Activated B cell treated with CpG ODN at 0.5 μM for 24 hours (primary cell): ENCODE results near the gene RSPO3. TPM values are rescaled to one million over a fixed set of nuclear protein-coding genes. Genes with fewer than 3 reads are reported as not detected.

Experiments used
- ATAC-seq: fragments of 200-7000 bp; cut with Tn5 transposase; one replicate; pipeline ENCODE4 v1.10.0; 2021; ENCODE audit warnings: low read depth, mild to moderate bottlenecking, moderate library complexity
- CTCF ChIA-PET: fragments of 350-600 bp; sonication (Branson Sonifier 250); formaldehyde crosslinking; loops from one replicate; lab custom pipeline; 2021; ENCODE audit warnings: antibody characterized with exemption; lab: Charles Lee
- POLR2A ChIA-PET: fragments of 350-600 bp; sonication (Branson Sonifier 250); formaldehyde crosslinking; loops from one replicate; lab custom pipeline; 2021; ENCODE audit warnings: antibody characterized with exemption; lab: Charles Lee
- DNase-seq: peaks from one replicate; pipeline ENCODE4 v3.0.0; 2022
- H3K27ac Mint-ChIP-seq: one replicate; pipeline ENCODE4 v1.8.0; 2020; ENCODE audit warnings: mixed read lengths
- H3K27me3 Mint-ChIP-seq: one replicate; pipeline ENCODE4 v1.8.0; 2021; ENCODE audit warnings: mixed read lengths
- H3K36me3 Mint-ChIP-seq: one replicate; pipeline ENCODE4 v1.8.0; 2021; ENCODE audit warnings: low read depth, mixed read lengths
- H3K4me1 Mint-ChIP-seq: one replicate; pipeline ENCODE4 v1.8.0; 2021; ENCODE audit warnings: mixed read lengths
- H3K4me3 Mint-ChIP-seq: one replicate; pipeline ENCODE4 v1.8.0; 2020; ENCODE audit warnings: mild to moderate bottlenecking, mixed read lengths
- H3K9me3 Mint-ChIP-seq: one replicate; pipeline ENCODE4 v1.8.0; 2020; ENCODE audit warnings: mixed read lengths
- intact Hi-C: fragments of 100-400 bp; cut with micrococcal nuclease; formaldehyde crosslinking; loops from one replicate; pipeline ENCODE4 v1.15.1; 2024
- total RNA-seq: library from RNA; stranded (reverse); gene quantifications from 2 replicates; pipeline ENCODE4 v1.2.3, GENCODE V29; 2022
- TF ChIP-seq, protein P1 (sequence below): fragments of 200-600 bp; IDR thresholded peaks from one replicate; pipeline ENCODE4 v1.8.0; 2022; ENCODE audit warnings: antibody characterized with exemption, mild to moderate bottlenecking

The RSPO3 gene
- total RNA-seq, 1 donor from 2014 or later = not detected

DNA sequence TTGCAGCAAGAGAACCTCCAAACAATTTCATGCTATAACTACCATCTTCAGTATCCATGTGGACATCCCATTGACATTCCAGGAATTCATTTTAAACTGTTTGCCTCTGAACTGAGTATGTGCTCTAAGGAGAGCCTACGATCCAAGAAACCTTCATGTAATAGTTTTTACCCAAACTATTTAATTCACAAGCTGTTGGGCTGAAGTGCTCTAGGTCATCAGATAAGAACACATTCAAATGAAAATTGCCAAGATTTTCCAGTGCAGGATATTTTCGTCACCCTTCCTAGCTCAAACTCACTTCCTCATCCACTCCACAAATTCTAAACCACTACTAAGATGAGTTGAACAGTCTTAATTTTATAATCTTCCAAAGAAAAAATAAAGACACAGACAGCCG, 12.8 kb downstream of the RSPO3 start:
- H3K27me3 Mint-ChIP-seq = peaks cover 14% of the 10 kb centered on the region
- H3K27ac Mint-ChIP-seq = no peak overlapping the region
- no peaks in the 10 kb centered on the region for H3K4me1 Mint-ChIP-seq
- no peaks in the 10 kb centered on the region for H3K9me3 Mint-ChIP-seq
- H3K36me3 Mint-ChIP-seq = no peaks in the 10 kb centered on the region
- H3K4me3 Mint-ChIP-seq = no peak overlapping the region
- TF ChIP-seq, protein P1, sequence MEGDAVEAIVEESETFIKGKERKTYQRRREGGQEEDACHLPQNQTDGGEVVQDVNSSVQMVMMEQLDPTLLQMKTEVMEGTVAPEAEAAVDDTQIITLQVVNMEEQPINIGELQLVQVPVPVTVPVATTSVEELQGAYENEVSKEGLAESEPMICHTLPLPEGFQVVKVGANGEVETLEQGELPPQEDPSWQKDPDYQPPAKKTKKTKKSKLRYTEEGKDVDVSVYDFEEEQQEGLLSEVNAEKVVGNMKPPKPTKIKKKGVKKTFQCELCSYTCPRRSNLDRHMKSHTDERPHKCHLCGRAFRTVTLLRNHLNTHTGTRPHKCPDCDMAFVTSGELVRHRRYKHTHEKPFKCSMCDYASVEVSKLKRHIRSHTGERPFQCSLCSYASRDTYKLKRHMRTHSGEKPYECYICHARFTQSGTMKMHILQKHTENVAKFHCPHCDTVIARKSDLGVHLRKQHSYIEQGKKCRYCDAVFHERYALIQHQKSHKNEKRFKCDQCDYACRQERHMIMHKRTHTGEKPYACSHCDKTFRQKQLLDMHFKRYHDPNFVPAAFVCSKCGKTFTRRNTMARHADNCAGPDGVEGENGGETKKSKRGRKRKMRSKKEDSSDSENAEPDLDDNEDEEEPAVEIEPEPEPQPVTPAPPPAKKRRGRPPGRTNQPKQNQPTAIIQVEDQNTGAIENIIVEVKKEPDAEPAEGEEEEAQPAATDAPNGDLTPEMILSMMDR = no peak
- CTCF ChIA-PET = no interaction called here
- POLR2A ChIA-PET = no interaction called here
- DNase-seq = no peak
- ATAC-seq = no peak
- intact Hi-C loops = no loop called here

- no peaks in the 10 kb centered on the region for H3K4me1 Mint-ChIP-seq
- no peak overlapping the region for H3K27ac Mint-ChIP-seq
- ChIA-PET POLR2A (no interaction called here), CTCF (no interaction called here)
- ATAC-seq (no peak), DNase-seq (no peak)
- H3K4me3 Mint-ChIP-seq = no peak overlapping the region
- H3K36me3 Mint-ChIP-seq = no peaks in the 10 kb centered on the region
- peaks cover 12% of the 10 kb centered on the region for H3K27me3 Mint-ChIP-seq
- no peaks in the 10 kb centered on the region for H3K9me3 Mint-ChIP-seq
- TF ChIP-seq, protein P1 = no peak
- intact Hi-C loops = no loop called here
These were observed 13.4 kb downstream of the RSPO3 start for GRCh38 chr6:127131772-127132376.

DNA sequence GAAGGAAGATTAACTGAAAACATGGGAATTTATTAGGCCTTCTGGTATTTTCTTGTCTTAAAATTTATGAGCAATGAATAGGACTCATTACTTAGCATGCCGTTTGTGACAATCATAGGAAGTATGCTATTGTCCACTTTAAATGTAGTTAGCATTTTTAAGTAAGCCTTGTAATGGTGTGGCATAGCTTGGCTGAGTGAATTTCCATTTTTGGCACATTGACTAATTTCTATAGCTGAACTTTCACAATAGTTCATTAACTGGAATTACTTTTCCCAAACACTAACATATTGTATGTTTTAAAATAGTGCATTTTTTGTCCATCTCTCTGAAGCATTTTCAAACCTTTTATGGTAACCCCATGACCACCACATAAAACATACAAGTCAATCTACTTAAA, 15.7 kb downstream of the RSPO3 start:
- CTCF ChIA-PET = no interaction called here
- no peak overlapping the region for H3K4me3 Mint-ChIP-seq
- POLR2A ChIA-PET = no interaction called here
- H3K36me3 Mint-ChIP-seq = no peaks in the 10 kb centered on the region
- ATAC-seq = no peak
- H3K4me1 Mint-ChIP-seq = no peaks in the 10 kb centered on the region
- no peaks in the 10 kb centered on the region for H3K9me3 Mint-ChIP-seq
- TF ChIP-seq, protein P1 = no peak
- intact Hi-C loops = no loop called here
- no peak for DNase-seq
- H3K27ac Mint-ChIP-seq = no peak overlapping the region
- peaks cover 9% of the 10 kb centered on the region for H3K27me3 Mint-ChIP-seq

GRCh38 chr6:127136786-127137185, 18.3 kb downstream of the RSPO3 start:
- H3K36me3 Mint-ChIP-seq = no peaks in the 10 kb centered on the region

DNA sequence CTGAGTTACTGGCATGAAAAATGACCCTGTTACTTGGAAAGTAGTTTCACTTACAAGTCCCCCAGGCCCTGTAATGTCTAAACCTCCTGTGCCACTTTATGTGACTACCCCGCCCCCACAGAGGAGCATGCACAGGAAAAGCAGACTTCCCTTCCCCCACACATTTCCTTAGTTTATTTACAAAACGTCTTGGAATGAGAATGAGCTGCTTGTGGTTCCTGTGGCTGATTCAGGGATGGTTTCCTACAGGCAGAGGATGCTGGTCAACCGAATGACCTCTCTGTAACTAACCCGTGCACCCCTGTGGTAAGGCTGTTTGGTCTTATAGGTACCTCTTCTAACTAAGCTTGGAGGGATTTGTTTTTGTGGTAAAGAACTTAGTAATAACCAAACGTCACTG, 28.5 kb downstream of the RSPO3 start:
- Mint-ChIP-seq H3K4me3 (no peak overlapping the region), H3K27me3 (peaks cover 10% of the 10 kb centered on the region), H3K4me1 (no peaks in the 10 kb centered on the region), H3K36me3 (no peaks in the 10 kb centered on the region), H3K27ac (no peak overlapping the region), H3K9me3 (no peaks in the 10 kb centered on the region)
- DNase-seq (no peak), ATAC-seq (no peak)
- POLR2A ChIA-PET = no interaction called here
- CTCF ChIA-PET = no interaction called here
- intact Hi-C loops = no loop called here
- TF ChIP-seq, protein P1 = no peak

More at GRCh38 chr6:127136786-127137185, 18.3 kb downstream of the RSPO3 start:
- POLR2A ChIA-PET = no interaction called here
- peaks cover 3% of the 10 kb centered on the region for H3K27me3 Mint-ChIP-seq
- TF ChIP-seq, protein P1 = no peak
- intact Hi-C loops = no loop called here
- no peaks in the 10 kb centered on the region for H3K4me1 Mint-ChIP-seq
- ATAC-seq (no peak), DNase-seq (no peak)
- CTCF ChIA-PET = no interaction called here
- no peak overlapping the region for H3K4me3 Mint-ChIP-seq
- no peak overlapping the region for H3K27ac Mint-ChIP-seq
- no peaks in the 10 kb centered on the region for H3K9me3 Mint-ChIP-seq
